ENCODE measurements around the gene IBTK.
"Not testable (repeated sequence)": the region's sequence is repeated elsewhere in the genome, so short reads cannot be mapped to it uniquely, and the experiment has no call there.

Gene IBTK

GRCh38 chr6:82247505-82248272 is at the start of gene IBTK:
Gene IBTK (minus strand): TSS chr6:82247744. CDS start chr6:82240486, 7,258 bp downstream.
- peak; percentile 64 for DNase-seq

DNA sequence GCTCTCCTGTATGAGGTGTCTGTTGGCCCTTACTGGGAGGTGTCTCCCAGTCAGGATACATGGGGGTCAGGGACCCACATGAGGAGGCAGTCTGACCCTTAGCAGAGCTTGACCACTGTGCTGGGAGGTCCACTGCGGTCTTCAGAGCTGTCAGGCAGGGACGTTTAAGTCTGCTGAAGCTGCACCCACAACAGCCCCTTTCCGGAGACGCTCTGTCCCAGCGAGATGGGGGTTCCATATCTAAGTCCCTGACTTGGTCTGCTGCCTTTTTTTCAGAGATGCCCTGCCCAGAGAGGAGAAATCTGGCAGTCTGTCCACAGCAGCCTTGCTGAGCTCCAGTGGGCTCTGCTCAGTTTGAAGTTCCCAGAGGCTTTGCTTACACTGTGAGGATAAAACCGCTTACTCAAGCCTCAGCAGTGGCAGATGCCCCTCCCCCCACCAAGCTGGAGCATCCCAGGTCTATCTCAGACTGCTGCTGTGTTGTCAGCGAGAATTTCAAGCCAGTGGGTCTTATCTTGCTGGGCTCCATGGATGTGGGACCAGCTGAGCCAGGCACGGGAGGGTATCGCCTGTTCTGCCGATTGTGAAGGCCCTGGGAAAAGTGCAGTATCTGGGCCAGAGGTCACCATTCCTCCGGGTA is 36.3 kb upstream of the IBTK start:
- no peak for DNase-seq

DNA sequence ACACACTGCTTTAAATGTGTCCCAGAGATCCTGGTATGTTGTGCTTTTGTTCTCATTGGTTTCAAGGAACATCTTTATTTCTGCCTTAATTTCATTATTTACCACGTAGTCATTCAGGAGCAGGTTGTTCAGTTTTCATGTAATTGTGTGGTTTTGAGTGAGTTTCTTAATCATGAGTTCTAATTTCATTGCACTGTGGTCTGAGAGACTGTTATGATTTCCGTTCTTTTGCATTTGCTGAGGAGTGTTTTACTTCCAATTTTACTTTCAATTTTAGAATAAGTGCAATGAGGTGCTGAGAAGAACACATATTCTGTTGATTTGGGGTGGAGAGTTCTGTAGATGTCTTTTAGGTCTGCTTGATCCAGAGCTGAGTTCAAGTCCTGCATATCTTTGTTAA is 34.0 kb upstream of the IBTK start:
- DNase-seq, result not testable (repeated sequence)

DNA sequence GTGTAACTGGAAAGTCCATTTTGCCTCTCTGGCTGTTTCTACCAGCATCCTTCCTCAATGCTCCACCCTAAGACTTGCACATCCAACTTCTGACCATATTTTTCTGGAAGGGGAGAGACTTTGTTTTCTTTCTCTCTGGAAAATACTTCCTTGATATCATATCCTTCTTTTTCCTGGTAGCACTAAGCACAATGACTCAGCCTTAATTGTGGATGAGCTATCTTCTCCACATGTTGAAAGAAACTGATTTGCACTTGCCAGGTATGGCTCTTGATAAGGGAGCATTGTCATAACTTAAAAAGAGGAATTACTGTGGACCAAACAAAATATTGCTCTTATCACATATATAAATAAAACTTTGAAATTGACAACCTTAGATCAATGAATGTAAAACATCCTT is 30.1 kb upstream of the IBTK start:
- no peak for DNase-seq

- DNase-seq, result no peak
Observed at GRCh38 chr6:82275686-82276085, 28.1 kb upstream of the IBTK start.

DNA sequence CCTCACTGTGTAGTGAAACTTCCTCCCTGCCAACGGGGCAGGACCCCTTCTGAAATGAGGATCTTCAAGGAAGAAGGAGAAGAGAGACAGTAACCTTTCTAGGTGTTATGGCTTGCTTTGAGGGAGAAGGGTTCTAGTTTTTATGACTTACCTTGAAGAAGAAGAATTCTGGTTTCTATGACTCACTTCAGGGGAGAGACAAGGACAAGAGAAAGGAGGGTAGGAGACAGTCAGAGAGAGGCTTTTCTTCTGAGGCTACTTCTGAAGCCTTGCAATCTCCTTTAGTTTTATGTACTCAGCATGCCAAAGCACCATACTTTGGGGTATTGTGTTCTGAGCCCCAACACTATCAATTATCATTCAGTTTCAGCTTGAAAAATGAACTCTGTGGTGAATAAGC is 25.8 kb upstream of the IBTK start:
- no peak for DNase-seq

DNA sequence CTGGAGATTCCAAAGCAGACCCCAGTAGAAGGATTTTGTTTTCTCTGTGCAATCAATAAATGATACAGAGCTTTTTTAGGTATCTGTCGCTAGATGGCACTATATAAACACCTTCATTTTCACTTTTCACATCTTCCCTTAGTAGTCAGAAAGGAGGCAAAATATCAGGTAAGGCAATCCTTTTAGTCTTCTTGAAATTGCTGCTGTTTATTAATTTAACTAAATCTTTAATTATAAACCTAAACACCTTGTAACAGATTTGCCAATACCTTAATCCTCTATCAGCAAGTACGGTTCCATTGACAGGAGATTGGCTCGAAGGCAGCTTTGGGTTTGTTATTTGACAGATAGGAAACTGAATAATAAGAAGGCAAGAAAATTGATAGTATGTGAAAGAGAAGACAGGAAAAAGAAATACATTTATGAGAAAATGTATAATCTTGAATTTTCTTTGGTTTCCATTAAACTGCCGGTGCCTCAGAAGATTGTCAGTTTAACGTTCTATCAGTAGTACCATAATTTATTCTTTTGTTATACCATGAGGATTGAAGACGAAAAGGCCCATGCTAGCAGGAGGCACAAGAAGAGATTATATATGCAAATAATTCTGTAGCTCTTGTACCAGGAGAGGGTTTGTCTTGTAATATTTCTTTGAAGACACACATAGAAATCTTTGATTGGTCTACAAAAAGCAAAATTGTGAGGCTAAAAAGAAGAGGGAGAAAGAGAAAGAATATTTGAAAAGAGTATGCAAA is 23.5 kb upstream of the IBTK start:
- DNase-seq, result no peak

DNA sequence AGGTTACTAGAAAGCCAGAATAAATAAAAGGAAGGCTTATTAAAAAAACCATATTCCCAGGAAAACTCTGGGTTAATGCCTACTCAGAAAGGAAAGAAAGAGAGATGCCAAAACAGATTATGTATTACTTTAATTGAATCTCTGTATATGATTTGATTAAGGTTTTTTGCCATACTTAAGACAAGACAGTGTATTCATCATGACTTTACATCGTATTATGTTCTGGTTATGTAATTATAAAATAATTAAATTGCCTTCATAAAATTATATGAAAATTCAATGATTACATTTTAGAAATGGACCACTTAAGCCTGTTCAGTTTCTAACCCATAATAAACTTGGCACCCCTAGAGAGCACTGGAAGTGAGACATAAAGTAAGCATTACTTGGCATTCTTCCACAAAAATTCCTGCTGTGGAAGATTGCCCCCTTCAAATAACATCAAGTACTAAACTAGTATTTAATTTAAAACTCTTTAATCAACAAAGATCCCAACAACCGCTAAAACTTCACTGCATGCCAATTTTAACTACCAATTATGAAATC is 20.8 kb upstream of the IBTK start:
- DNase-seq, result no peak

DNA sequence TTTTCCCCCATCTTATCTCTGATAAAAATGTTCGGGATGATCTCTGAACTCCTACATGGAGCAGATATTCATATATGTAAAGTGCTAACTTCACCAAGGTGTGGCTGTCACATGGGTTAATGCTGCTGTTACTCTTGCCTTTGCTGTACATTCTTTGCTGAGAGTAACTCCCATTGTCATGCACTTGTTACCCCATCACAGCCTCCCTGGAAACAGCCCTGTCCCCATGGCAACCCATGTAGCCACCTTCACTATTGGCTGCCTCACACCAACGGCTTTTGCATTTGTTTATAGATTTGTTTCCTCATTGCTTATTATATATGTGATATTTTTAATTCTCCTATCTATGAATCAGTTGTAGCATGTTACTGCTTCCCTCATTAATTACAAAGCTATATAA is 17.3 kb upstream of the IBTK start:
- DNase-seq, result no peak

DNA sequence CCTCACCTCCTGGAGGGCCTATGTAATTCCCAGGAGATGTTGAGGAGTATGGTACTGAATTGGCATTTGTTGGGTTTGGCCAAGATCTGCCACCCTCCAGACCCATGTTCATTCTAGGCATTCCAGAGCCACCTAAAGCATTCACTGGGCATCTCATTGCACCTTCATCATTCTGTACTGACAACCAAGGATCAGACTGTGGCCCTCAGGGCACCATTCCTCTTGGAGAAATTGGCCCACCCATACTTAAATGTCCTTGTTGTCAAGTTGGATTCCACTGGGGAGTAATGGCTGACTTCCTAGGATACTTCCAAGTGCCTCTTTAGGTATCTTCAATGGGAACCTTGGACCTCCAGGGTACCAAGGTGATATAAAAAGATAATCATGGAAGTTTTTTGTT is 16.8 kb upstream of the IBTK start:
- DNase-seq, result no peak

GRCh38 chr6:82263916-82264315 is 16.4 kb upstream of the IBTK start:
- DNase-seq, result no peak

GRCh38 chr6:82260997-82261732 is 13.6 kb upstream of the IBTK start:
- DNase-seq, result no peak

DNA sequence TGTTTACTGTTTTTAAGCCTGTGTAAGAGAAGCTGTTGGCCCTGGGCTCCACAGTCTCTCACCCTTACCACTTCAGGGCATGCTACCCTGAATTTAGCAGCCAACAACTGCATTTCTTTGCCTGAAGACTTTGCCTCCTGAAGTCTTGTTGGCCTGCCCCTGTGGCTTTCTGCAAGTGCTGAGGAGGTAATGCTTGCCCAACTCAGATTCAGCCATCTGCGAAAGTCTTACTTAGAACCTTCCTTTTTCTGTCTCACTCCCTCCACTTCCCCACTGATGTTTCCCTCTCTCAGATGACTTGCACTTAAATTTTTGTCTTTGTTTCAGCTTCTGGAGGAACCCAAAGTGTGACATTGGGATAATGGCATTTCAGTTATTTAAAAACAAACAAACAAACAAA is 11.8 kb upstream of the IBTK start:
- DNase-seq, result no peak

GRCh38 chr6:82257088-82257774 is 9.7 kb upstream of the IBTK start:
- DNase-seq, result no peak

GRCh38 chr6:82254722-82255121 is 7.2 kb upstream of the IBTK start:
- not testable (repeated sequence) for DNase-seq

- no peak for DNase-seq
Observed at GRCh38 chr6:82251942-82252341, 4.4 kb upstream of the IBTK start.

DNA sequence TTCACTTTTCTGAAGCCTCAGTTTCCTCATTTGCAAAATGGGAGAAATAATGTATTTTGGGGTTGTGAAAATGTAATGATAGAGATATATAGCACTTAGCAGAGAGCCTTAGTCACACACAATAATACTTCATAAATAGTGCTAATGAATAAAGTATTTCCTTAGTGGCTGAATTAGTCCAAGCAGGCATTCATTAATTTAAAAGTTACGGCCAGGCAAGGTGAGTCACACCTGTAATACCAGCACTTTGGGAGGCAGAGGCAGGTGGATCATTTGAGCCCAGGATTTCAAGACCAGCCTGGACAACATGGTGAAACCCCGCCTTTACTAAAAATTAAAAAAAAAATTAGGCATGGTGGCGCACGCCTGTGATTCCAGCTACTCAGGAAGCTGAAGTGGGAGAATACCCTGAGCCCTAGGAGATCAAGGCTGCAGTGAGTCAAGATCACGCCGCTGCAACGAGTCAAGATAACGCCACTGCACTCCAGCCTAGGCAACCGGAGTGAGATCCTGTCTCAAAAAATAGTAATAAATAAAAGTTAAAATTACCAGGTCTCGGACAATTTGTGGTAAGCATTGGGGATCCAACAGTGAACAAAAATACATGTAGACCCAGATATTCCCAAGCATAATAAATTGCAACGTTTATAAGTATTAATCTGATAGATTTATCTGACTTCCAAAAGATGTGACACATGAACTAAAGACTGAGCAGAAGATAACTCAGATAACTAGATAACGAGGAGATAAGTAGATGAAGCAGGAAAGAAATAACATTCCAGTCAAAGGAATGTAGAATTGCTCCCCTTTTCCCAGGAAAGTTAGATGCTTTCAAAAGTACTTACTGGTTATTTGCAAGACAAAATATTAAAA is 2.1 kb upstream of the IBTK start:
- DNase-seq, result no peak

DNA sequence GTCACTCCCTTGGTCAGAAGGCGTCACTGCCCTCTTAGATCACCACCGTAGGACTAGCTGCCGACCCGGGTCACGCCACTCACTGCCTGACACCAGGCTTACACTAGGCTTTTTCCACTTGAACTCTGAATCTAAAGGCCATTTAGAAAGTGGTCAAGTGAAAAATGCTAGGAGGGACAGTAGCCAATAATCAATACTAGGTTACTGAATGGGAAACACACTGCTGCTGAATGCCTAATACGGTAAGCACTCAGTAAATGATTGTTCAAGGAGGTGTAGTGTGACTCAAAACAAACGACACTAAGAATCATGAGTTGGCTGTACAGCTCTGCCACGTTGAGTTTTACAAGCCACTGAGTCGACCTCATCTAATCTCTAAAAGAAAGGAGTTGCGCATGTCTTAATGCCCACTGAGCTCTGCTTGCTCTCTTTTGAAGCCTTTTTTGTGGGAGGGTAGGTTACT is 760 bp upstream of the IBTK start:
- no peak for DNase-seq

DNA sequence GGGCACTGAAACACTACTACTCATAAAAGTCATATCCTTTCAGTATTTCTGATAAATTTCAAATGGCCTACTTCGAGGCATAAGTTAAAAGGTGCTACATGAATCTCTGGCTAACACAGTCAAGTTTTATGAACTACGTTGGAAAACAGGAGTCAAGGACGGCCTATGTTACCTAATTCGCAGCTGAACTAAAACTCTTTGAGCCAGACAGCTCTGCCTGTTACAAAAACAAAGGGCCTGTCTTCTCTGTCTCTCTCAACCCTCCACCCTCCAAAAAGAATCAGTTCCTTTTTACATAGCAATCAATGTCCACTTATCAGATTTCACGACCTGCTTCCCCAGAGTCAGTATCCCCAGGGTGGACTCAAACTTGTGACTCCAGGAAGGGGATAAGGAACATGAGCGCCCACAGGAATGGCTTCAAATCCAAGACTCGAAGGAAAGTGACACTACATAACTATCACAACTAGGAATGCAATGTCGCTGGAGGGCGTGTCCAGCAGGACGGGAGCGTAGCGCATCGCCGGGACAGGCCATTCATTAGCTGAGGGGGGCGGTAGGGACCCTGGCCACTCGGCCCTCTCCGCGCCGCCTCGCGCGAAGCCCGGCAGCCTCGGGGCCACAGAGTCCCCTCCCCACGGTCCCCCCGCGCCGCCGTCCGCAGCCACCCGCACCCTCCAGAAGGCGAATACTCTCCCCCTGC is 591 bp downstream of the IBTK start:
- no peak for DNase-seq

GRCh38 chr6:82246370-82246769 is 1.2 kb downstream of the IBTK start:
- DNase-seq, result no peak

GRCh38 chr6:82245376-82245775 is 2.2 kb downstream of the IBTK start:
- DNase-seq, result no peak

All from NCI-H187 treated with DMSO at 0.1 percent for 48 hours (cell line).